Left forelimb (tissue), 1 donor: ENCODE data around the gene KCNQ2.

Experiments
- DNase-seq: peaks from one replicate; pipeline ENCODE4 v3.0.0-alpha.2; 2018; ENCODE audit warnings: low spot score

Gene KCNQ2

GRCh38 chr20:63454731-63455567 is 17.5 kb downstream of the KCNQ2 start:
- no peak for DNase-seq

GRCh38 chr20:63452821-63453523 is 19.5 kb downstream of the KCNQ2 start:
- DNase-seq = no peak

GRCh38 chr20:63452341-63452740 is 20.1 kb downstream of the KCNQ2 start:
- DNase-seq = no peak

GRCh38 chr20:63451821-63452220 is 20.6 kb downstream of the KCNQ2 start:
- no peak for DNase-seq

- no peak for DNase-seq
These were observed 22.4 kb downstream of the KCNQ2 start for GRCh38 chr20:63449796-63450730.

- DNase-seq = no peak
These were observed 23.4 kb downstream of the KCNQ2 start for GRCh38 chr20:63449025-63449424.

GRCh38 chr20:63448031-63448430 is 24.4 kb downstream of the KCNQ2 start:
- DNase-seq = no peak

- no peak for DNase-seq
These were observed 25.1 kb downstream of the KCNQ2 start for GRCh38 chr20:63447320-63447719.

GRCh38 chr20:63446216-63447024 is 26.0 kb downstream of the KCNQ2 start:
- no peak for DNase-seq

- DNase-seq = no peak
These were observed 27.2 kb downstream of the KCNQ2 start for GRCh38 chr20:63445075-63445734.

- no peak for DNase-seq
These were observed 27.9 kb downstream of the KCNQ2 start for GRCh38 chr20:63444548-63444947.

- no peak for DNase-seq
These were observed 28.7 kb downstream of the KCNQ2 start for GRCh38 chr20:63443606-63444395.

- DNase-seq = no peak
These were observed 30.4 kb downstream of the KCNQ2 start for GRCh38 chr20:63442100-63442493.

- no peak for DNase-seq
These were observed 31.0 kb downstream of the KCNQ2 start for GRCh38 chr20:63441136-63442099.

GRCh38 chr20:63440366-63440955 is 32.0 kb downstream of the KCNQ2 start:
- DNase-seq = no peak

GRCh38 chr20:63439866-63440265 is 32.6 kb downstream of the KCNQ2 start:
- DNase-seq = no peak

- no peak for DNase-seq
These were observed 34.3 kb downstream of the KCNQ2 start for GRCh38 chr20:63438121-63438520.

GRCh38 chr20:63435552-63435951 is 36.9 kb downstream of the KCNQ2 start:
- no peak for DNase-seq
